Measurements from ENCODE around the gene CEP170B. TPM values are rescaled to one million over a fixed set of nuclear protein-coding genes. Genes with fewer than 3 reads are reported as not detected.

CEP170B gene
- total and polyA plus RNA-seq, 2 of the 8 experiments (the other 6 are each of a cell fraction or from before 2014, with no cell fraction given): 9.1 to 33.8 TPM

GRCh38 chr14:104889375-104889757 lies 24.3 kb downstream of the CEP170B start:
- Histone ChIP-seq H3K4me1 (replicated peaks in 1 of 4; ENCODE audit: control insufficient read depth in 3 of 4, insufficient read depth in 4 of 4, low read length in 3 of 4) (peaks cover 0 to 3% (median 0%) of the 10 kb centered on the region in 4 experiments; a peak in 2 of 7 replicates), H2BK120ac (replicated peaks; ENCODE audit: low read depth, low read length) (no peak overlapping the region), H3K79me1 (ENCODE audit: low read depth, low read length) (no peaks in the 10 kb centered on the region), H3K36me3 (ENCODE audit: control insufficient read depth in 2 of 4, insufficient read depth in 4 of 4, low read length in 3 of 4) (peaks cover 0 to 26% (median 3%) of the 10 kb centered on the region in 4 experiments; a peak in 4 of 8 replicates), H4K8ac (ENCODE audit: extremely low read depth, insufficient read depth, low read length) (peak overlapping the region; percentile 25), H3K23me2 (ENCODE audit: low read depth, low read length) (peaks cover 12% of the 10 kb centered on the region; the same call in 1 of the 2 replicates), H2AFZ (ENCODE audit: low read length) (no peak overlapping the region), H2BK12ac (ENCODE audit: low read depth, low read length) (no peak overlapping the region), H3K27ac (ENCODE audit: low read depth, low read length) (no peak overlapping the region), H3K4ac (replicated peaks; ENCODE audit: insufficient read length, low read depth, low read length) (no peak overlapping the region), H3K56ac (replicated peaks; ENCODE audit: insufficient read length, low read depth, low read length) (no peak overlapping the region), H3K79me2 (ENCODE audit: control insufficient read depth in 1 of 2, insufficient read depth in 2 of 2, low read length in 2 of 2) (no peaks in the 10 kb centered on the region), H3K18ac (ENCODE audit: extremely low read depth, low read length) (no peak overlapping the region), H3K27me3 (replicated peaks in 1 of 4; ENCODE audit: control insufficient read depth in 3 of 4, extremely low read depth in 1 of 4, insufficient read depth in 3 of 4, low read length in 3 of 4) (no peaks in the 10 kb centered on the region), H2AK5ac (ENCODE audit: low read depth, low read length) (no peak overlapping the region), H4K5ac (ENCODE audit: insufficient read length, low read depth, low read length) (no peak overlapping the region), H3K23ac (ENCODE audit: insufficient read length) (no peak overlapping the region), H4K91ac (replicated peaks; ENCODE audit: insufficient read length, low read length) (no peak overlapping the region), H3K4me3 (ENCODE audit: extremely low read depth in 1 of 4, insufficient read depth in 2 of 4, low read depth in 3 of 4, low read length in 4 of 4) (no peak overlapping the region), H2BK5ac (ENCODE audit: low read depth, low read length) (no peak overlapping the region), H2BK20ac (ENCODE audit: low read length) (no peak overlapping the region), H3K4me2 (ENCODE audit: insufficient read depth in 1 of 2, low read depth in 2 of 2, low read length in 2 of 2) (no peak overlapping the region), H3K14ac (ENCODE audit: insufficient read length) (no peak overlapping the region), H4K20me1 (replicated peaks in 1 of 2; ENCODE audit: control insufficient read depth in 1 of 2, insufficient read depth in 2 of 2, low read length in 2 of 2) (peaks cover 3 to 4% of the 10 kb centered on the region in 2 experiments), H3K9me3 (ENCODE audit: insufficient read depth in 2 of 2, low read depth in 1 of 2, low read length in 1 of 2) (no peaks in the 10 kb centered on the region), H3K9ac (replicated peaks in 1 of 4; ENCODE audit: extremely low read depth in 1 of 4, low read depth in 3 of 4, low read length in 3 of 4) (no peak overlapping the region), H2BK15ac (ENCODE audit: low read length) (no peak overlapping the region)
- CTCF ChIA-PET (ENCODE audit: partially characterized antibody): interaction anchor here (0.9 to 1.2 kb wide), 2 partner anchors 119 to 157 kb away, joined by 3 read pairs; no protein-coding TSS in a partner anchor
- TF ChIP-seq BACH1 (IDR thresholded peaks at IDR 0.05; ENCODE audit: low read length) (no peak), TEAD4 (IDR thresholded peaks at IDR 0.05; ENCODE audit: low read depth, low read length) (no peak), POLR2AphosphoS5 (IDR thresholded peaks at IDR 0.05; ENCODE audit: low read depth, low read length) (no peak), RNF2 (IDR thresholded peaks at IDR 0.05; ENCODE audit: borderline replicate concordance, low read depth, low read length, missing control alignments, poor library complexity, severe bottlenecking) (no peak), GABPA (IDR thresholded peaks at IDR 0.05; ENCODE audit: borderline replicate concordance, insufficient read depth, low read length) (no peak), HDAC6 (IDR thresholded peaks at IDR 0.05; ENCODE audit: low read depth, low read length) (no peak), TAF7 (optimal IDR thresholded peaks at IDR 0.05; ENCODE audit: borderline replicate concordance, low read depth, low read length) (no peak), SP2 (IDR thresholded peaks at IDR 0.05; ENCODE audit: low read length) (no peak), TCF12 (IDR thresholded peaks at IDR 0.05; ENCODE audit: low read depth, low read length) (no peak), RAD21 (IDR thresholded peaks at IDR 0.05 in 1 of 2, conservative IDR thresholded peaks at IDR 0.05 in 1 of 2; ENCODE audit: low read depth in 2 of 2, low read length in 2 of 2) (no peak)
- DNase-seq (ENCODE audit: low read depth in 1 of 2, low spot score in 2 of 2): no peak
- POLR2A ChIA-PET (ENCODE audit: partially characterized antibody): interaction anchor here (1.5 kb wide), 1 partner anchor 11 kb away, joined by 4 read pairs; no protein-coding TSS in a partner anchor
- 92% methylated on average over 23 of the region's 23 CpGs; no CpG with 5 or more reads in 1 of the 2 experiments for WGBS, 2 experiments (ENCODE audit: extremely low coverage in 1 of 2, insufficient coverage in 1 of 2, insufficient read length in 1 of 2, insufficient replicate concordance in 2 of 2, low coverage in 1 of 2, low lambda C conversion rate in 2 of 2, missing lambda C conversion rate in 1 of 2)
- no peak for FAIRE-seq

Measured in H1 (cell line).